Neural cell (in vitro differentiated cells): ENCODE measurements around the gene PDCD1LG2. TPM values are rescaled to one million over a fixed set of nuclear protein-coding genes. Genes with fewer than 3 reads are reported as not detected.

ENCODE experiments used
- H2AFZ ChIP-seq: fragments of 200-600, 300-800 bp; sonication (generic), shearing (Covaris generic); 2 replicates; pipeline ENCODE4 v1.6.0; 2014; ENCODE audit warnings: low read depth, mild to moderate bottlenecking, antibody characterized with exemption, low read length, moderate library complexity
- H3F3A ChIP-seq: fragments of 200-600 bp; shearing (Covaris generic); 2 replicates; pipeline ENCODE4 v1.6.1; 2016; ENCODE audit warnings: mild to moderate bottlenecking, moderate library complexity, mixed read lengths, antibody characterized with exemption, low read length; ENCODE audit not compliant: insufficient read depth, poor library complexity, severe bottlenecking
- H3K27ac ChIP-seq: fragments of 200-600, 300-800 bp; sonication (generic), shearing (Covaris generic); 2 replicates; pipeline ENCODE4 v1.5.1; 2014; ENCODE audit warnings: mild to moderate bottlenecking, low read length, moderate library complexity
- H3K27me3 ChIP-seq: fragments of 300-800, 200-600 bp; sonication (generic), shearing (Covaris generic); 2 replicates; pipeline ENCODE4 v1.6.0; 2014; ENCODE audit warnings: mild to moderate bottlenecking, low read depth, low read length, moderate library complexity; ENCODE audit not compliant: insufficient read depth
- H3K36me3 ChIP-seq: fragments of 300-800, 200-600 bp; sonication (generic), shearing (Covaris generic); 2 replicates; pipeline ENCODE4 v1.5.1; 2014; ENCODE audit warnings: mild to moderate bottlenecking, antibody characterized with exemption, low read length, moderate library complexity; ENCODE audit not compliant: insufficient read depth
- H3K4me2 ChIP-seq: fragments of 300-800, 200-600 bp; sonication (generic), shearing (Covaris generic); 2 replicates; pipeline ENCODE4 v1.6.0; 2014; ENCODE audit warnings: mild to moderate bottlenecking, low read length
- H3K4me3 ChIP-seq: fragments of 300-800, 200-600 bp; sonication (generic), shearing (Covaris generic); 2 replicates; pipeline ENCODE4 v1.5.1; 2014; ENCODE audit warnings: mild to moderate bottlenecking, low read length, moderate library complexity
- H3K79me2 ChIP-seq: fragments of 200-600 bp; shearing (Covaris generic); replicated peaks from 2 replicates; pipeline ENCODE4 v1.6.0; 2014; ENCODE audit warnings: mild to moderate bottlenecking, low read length, moderate library complexity; ENCODE audit not compliant: insufficient read depth
- H3K9ac ChIP-seq: fragments of 300-800, 200-600 bp; sonication (generic), shearing (Covaris generic); 2 replicates; pipeline ENCODE4 v1.6.1; 2016; ENCODE audit warnings: mild to moderate bottlenecking, low read length, mixed read lengths
- H3K9me2 ChIP-seq: fragments of 200-600 bp; shearing (Covaris generic); 2 replicates; pipeline ENCODE4 v1.6.1; 2016; ENCODE audit warnings: mild to moderate bottlenecking, low read length, mixed read lengths; ENCODE audit not compliant: insufficient read depth
- H3K9me3 ChIP-seq: fragments of 200-600, 300-800 bp; sonication (generic), shearing (Covaris generic); 2 replicates; pipeline ENCODE4 v1.6.1; 2016; ENCODE audit warnings: mild to moderate bottlenecking, mixed run types, low read length, moderate library complexity, mixed read lengths
- H4K20me1 ChIP-seq: fragments of 200-600 bp; shearing (Covaris generic); 2 replicates; pipeline ENCODE4 v1.6.1; 2016; ENCODE audit warnings: mild to moderate bottlenecking, mixed run types; ENCODE audit not compliant: insufficient read depth
- EP300 ChIP-seq: fragments of 450-650 bp; conservative IDR thresholded peaks from 2 replicates; pipeline ENCODE4 v1.6.1; 2014; ENCODE audit warnings: antibody characterized with exemption, mild to moderate bottlenecking, moderate library complexity; ENCODE audit not compliant: poor library complexity, severe bottlenecking
- EZH2 ChIP-seq: fragments of 200-600, 300-800 bp; shearing (Covaris generic), sonication (generic); IDR thresholded peaks from 2 replicates; pipeline ENCODE4 v1.6.1; 2014; ENCODE audit warnings: antibody characterized with exemption, low read length, borderline replicate concordance, mild to moderate bottlenecking; ENCODE audit not compliant: insufficient read depth, poor library complexity, severe bottlenecking
- MXI1 ChIP-seq: fragments of 450-650 bp; conservative IDR thresholded peaks from 2 replicates; pipeline ENCODE4 v1.6.1; 2014; ENCODE audit warnings: antibody characterized with exemption, mild to moderate bottlenecking; ENCODE audit not compliant: poor library complexity, severe bottlenecking
- POLR2AphosphoS5 ChIP-seq: IDR thresholded peaks from 2 replicates; pipeline ENCODE4 v1.6.1; 2012
- RAD21 ChIP-seq: fragments of 450-650 bp; conservative IDR thresholded peaks from 2 replicates; pipeline ENCODE4 v1.6.1; 2014; ENCODE audit warnings: antibody characterized with exemption, mild to moderate bottlenecking, moderate library complexity
- SMC3 ChIP-seq: fragments of 450-650 bp; conservative IDR thresholded peaks from 2 replicates; pipeline ENCODE4 v1.6.1; 2014; ENCODE audit warnings: antibody characterized with exemption, mild to moderate bottlenecking, moderate library complexity; ENCODE audit not compliant: poor library complexity
- TAF1 ChIP-seq: IDR thresholded peaks from 2 replicates; pipeline ENCODE4 v1.6.1; 2012; ENCODE audit warnings: low read depth
- polyA plus RNA-seq: library from polyadenylated mRNA; depleted of rRNA; stranded (reverse); fragments of >200 nt; gene quantifications from 2 replicates; pipeline ENCODE4 v1.2.3, GENCODE V29; 2014
- TF ChIP-seq, protein P1 (sequence below): fragments of 450-650 bp; IDR thresholded peaks from 2 replicates; pipeline ENCODE4 v1.5.1; 2014; ENCODE audit warnings: antibody characterized with exemption, mild to moderate bottlenecking, moderate library complexity; ENCODE audit not compliant: poor library complexity, severe bottlenecking
- TF ChIP-seq, protein P2 (sequence below): IDR thresholded peaks from 2 replicates; pipeline ENCODE4 v1.6.1; 2012; ENCODE audit warnings: borderline replicate concordance

PDCD1LG2 gene
- polyA plus RNA-seq, 1 donor from 2014 or later = not detected

DNA sequence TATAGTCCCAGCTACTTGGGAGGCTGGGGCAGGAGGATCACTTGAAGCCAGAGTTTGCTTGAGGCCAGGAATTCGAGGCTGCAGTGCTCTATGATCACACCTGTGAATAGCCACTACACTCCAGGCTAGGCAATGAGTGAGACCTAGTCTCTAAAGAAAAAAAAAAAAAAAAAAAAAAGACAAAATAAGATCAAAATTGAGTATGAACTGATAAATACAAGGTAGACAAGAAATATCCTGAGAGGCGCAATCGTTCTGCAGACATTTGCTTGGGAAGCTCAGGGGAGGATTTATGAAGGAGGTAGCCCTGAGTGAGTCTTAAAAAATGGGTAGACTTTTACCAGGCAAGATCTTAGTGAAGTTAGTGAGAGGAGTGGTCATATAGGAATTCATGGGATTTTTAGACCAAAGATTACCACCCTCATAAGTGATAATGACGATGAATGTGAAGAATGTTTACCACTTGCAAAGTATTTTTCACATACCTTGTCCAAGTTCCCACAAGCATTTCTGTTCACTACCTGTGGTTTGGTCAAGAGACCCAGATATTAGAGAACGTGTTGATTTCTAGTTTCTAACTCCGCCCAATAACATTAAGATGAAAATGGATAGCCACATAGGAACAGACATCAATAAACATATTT is 4.4 kb downstream of the PDCD1LG2 start:
- no peaks in the 10 kb centered on the region for H3K79me2 ChIP-seq
- no peaks in the 10 kb centered on the region for H4K20me1 ChIP-seq
- TF ChIP-seq, protein P1, sequence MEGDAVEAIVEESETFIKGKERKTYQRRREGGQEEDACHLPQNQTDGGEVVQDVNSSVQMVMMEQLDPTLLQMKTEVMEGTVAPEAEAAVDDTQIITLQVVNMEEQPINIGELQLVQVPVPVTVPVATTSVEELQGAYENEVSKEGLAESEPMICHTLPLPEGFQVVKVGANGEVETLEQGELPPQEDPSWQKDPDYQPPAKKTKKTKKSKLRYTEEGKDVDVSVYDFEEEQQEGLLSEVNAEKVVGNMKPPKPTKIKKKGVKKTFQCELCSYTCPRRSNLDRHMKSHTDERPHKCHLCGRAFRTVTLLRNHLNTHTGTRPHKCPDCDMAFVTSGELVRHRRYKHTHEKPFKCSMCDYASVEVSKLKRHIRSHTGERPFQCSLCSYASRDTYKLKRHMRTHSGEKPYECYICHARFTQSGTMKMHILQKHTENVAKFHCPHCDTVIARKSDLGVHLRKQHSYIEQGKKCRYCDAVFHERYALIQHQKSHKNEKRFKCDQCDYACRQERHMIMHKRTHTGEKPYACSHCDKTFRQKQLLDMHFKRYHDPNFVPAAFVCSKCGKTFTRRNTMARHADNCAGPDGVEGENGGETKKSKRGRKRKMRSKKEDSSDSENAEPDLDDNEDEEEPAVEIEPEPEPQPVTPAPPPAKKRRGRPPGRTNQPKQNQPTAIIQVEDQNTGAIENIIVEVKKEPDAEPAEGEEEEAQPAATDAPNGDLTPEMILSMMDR = no peak
- TF ChIP-seq MXI1 (no peak), EP300 (no peak), SMC3 (no peak), TAF1 (no peak), POLR2AphosphoS5 (no peak), RAD21 (no peak), EZH2 (no peak)
- TF ChIP-seq, protein P2, sequence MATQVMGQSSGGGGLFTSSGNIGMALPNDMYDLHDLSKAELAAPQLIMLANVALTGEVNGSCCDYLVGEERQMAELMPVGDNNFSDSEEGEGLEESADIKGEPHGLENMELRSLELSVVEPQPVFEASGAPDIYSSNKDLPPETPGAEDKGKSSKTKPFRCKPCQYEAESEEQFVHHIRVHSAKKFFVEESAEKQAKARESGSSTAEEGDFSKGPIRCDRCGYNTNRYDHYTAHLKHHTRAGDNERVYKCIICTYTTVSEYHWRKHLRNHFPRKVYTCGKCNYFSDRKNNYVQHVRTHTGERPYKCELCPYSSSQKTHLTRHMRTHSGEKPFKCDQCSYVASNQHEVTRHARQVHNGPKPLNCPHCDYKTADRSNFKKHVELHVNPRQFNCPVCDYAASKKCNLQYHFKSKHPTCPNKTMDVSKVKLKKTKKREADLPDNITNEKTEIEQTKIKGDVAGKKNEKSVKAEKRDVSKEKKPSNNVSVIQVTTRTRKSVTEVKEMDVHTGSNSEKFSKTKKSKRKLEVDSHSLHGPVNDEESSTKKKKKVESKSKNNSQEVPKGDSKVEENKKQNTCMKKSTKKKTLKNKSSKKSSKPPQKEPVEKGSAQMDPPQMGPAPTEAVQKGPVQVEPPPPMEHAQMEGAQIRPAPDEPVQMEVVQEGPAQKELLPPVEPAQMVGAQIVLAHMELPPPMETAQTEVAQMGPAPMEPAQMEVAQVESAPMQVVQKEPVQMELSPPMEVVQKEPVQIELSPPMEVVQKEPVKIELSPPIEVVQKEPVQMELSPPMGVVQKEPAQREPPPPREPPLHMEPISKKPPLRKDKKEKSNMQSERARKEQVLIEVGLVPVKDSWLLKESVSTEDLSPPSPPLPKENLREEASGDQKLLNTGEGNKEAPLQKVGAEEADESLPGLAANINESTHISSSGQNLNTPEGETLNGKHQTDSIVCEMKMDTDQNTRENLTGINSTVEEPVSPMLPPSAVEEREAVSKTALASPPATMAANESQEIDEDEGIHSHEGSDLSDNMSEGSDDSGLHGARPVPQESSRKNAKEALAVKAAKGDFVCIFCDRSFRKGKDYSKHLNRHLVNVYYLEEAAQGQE = no peak

GRCh38 chr9:5515261-5515650 is 4.9 kb downstream of the PDCD1LG2 start:
- no peaks in the 10 kb centered on the region for H3F3A ChIP-seq
- H3K9me3 ChIP-seq = no peaks in the 10 kb centered on the region
- H2AFZ ChIP-seq = no peak overlapping the region
- no peaks in the 10 kb centered on the region for H3K27me3 ChIP-seq
- H3K27ac ChIP-seq = no peak overlapping the region
- TF ChIP-seq MXI1 (no peak), EZH2 (no peak), EP300 (no peak), POLR2AphosphoS5 (no peak), RAD21 (no peak), SMC3 (no peak), TAF1 (no peak)
- TF ChIP-seq, protein P1 = no peak
- TF ChIP-seq, protein P2 = no peak
- H3K4me2 ChIP-seq = no peak overlapping the region
- H3K9me2 ChIP-seq = no peaks in the 10 kb centered on the region
- H3K36me3 ChIP-seq = no peaks in the 10 kb centered on the region
- H3K9ac ChIP-seq = no peak overlapping the region
- H3K4me3 ChIP-seq = no peak overlapping the region
- no peaks in the 10 kb centered on the region for H4K20me1 ChIP-seq
- H3K79me2 ChIP-seq = no peaks in the 10 kb centered on the region

More for the DNA sequence above, 4.4 kb downstream of the PDCD1LG2 start:
- no peak overlapping the region for H2AFZ ChIP-seq
- no peak overlapping the region for H3K27ac ChIP-seq
- no peak overlapping the region for H3K9ac ChIP-seq
- no peaks in the 10 kb centered on the region for H3K9me3 ChIP-seq
- no peak overlapping the region for H3K4me2 ChIP-seq
- H3K36me3 ChIP-seq = no peaks in the 10 kb centered on the region
- no peaks in the 10 kb centered on the region for H3K27me3 ChIP-seq
- no peaks in the 10 kb centered on the region for H3F3A ChIP-seq
- no peaks in the 10 kb centered on the region for H3K9me2 ChIP-seq
- H3K4me3 ChIP-seq = no peak overlapping the region
